PC-9 (cell line): ENCODE results near the gene C1QTNF9.
A peak's percentile ranks its signal among the peaks of the same experiment; 100 is the strongest.
"Not testable (repeated sequence)": the region's sequence is repeated elsewhere in the genome, so short reads cannot be mapped to it uniquely, and the experiment has no call there.

ENCODE experiments used
- CTCF ChIP-seq: fragments of 200-600 bp; sonication (generic); conservative IDR thresholded peaks from 2 replicates; pipeline ENCODE4 v1.6.1; 2017; ENCODE audit warnings: mixed run types, antibody characterized with exemption, mild to moderate bottlenecking, moderate library complexity
- EZH2 ChIP-seq: fragments of 200-600 bp; sonication (generic); IDR thresholded peaks from 2 replicates; pipeline ENCODE4 v1.8.0; 2017; ENCODE audit warnings: antibody characterized with exemption, low read depth

GRCh38 chr13:24322470-24322869 is 13.1 kb downstream of the C1QTNF9 start:
- TF ChIP-seq CTCF = peak; percentile 66
- not testable (repeated sequence) for TF ChIP-seq EZH2
